Coronary artery (tissue), 2 donors: ENCODE measurements around the gene SERP2.

ENCODE experiments used
- DNase-seq: peaks from one replicate; pipeline ENCODE4 v3.0.0-alpha.2; 2017; ENCODE audit warnings: low spot score
- H3K27ac ChIP-seq, 2 donors: fragments of 200-600 bp; sonication (generic); one replicate each; pipeline ENCODE4 v1.5.1; 2016 to 2019
- H3K4me3 ChIP-seq: fragments of 200-600 bp; sonication (generic); 2 replicates; pipeline ENCODE4 v1.5.1; 2016; ENCODE audit warnings: mild to moderate bottlenecking, moderate library complexity
- TF ChIP-seq, protein P1 (sequence below): fragments of 200-600 bp; sonication (generic); IDR thresholded peaks from one replicate; pipeline ENCODE4 v1.5.1; 2019; ENCODE audit warnings: antibody characterized with exemption

The SERP2 gene

GRCh38 chr13:44429311-44429710 is 55.7 kb downstream of the SERP2 start:
- no peak for DNase-seq
- TF ChIP-seq, protein P1, sequence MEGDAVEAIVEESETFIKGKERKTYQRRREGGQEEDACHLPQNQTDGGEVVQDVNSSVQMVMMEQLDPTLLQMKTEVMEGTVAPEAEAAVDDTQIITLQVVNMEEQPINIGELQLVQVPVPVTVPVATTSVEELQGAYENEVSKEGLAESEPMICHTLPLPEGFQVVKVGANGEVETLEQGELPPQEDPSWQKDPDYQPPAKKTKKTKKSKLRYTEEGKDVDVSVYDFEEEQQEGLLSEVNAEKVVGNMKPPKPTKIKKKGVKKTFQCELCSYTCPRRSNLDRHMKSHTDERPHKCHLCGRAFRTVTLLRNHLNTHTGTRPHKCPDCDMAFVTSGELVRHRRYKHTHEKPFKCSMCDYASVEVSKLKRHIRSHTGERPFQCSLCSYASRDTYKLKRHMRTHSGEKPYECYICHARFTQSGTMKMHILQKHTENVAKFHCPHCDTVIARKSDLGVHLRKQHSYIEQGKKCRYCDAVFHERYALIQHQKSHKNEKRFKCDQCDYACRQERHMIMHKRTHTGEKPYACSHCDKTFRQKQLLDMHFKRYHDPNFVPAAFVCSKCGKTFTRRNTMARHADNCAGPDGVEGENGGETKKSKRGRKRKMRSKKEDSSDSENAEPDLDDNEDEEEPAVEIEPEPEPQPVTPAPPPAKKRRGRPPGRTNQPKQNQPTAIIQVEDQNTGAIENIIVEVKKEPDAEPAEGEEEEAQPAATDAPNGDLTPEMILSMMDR = no peak
- Histone ChIP-seq H3K27ac (peak overlapping the region in 1 of 2 donors; percentile 34), H3K4me3 (no peak overlapping the region)

DNA sequence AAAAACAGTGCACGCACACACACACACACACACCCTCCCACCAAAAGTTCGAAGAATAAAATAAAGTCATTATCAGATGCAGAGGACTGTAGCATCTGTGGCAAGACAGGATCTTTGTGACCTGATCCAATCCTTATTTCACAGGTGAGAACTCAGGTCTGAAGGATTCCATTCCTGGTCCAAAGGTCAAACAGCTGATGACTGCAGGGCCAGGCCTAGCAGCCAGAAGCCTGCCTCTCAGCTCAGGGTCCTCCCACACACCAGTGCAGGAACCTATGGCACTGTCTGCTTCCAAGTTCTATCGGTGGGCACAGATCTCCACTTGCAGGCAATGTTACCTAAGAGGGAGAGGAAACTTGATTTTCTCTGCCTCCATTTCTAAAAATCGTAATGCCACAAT is 57.5 kb downstream of the SERP2 start:
- H3K4me3 ChIP-seq = no peak overlapping the region
- H3K27ac ChIP-seq = no peak overlapping the region
- TF ChIP-seq, protein P1 = no peak
- no peak for DNase-seq

DNA sequence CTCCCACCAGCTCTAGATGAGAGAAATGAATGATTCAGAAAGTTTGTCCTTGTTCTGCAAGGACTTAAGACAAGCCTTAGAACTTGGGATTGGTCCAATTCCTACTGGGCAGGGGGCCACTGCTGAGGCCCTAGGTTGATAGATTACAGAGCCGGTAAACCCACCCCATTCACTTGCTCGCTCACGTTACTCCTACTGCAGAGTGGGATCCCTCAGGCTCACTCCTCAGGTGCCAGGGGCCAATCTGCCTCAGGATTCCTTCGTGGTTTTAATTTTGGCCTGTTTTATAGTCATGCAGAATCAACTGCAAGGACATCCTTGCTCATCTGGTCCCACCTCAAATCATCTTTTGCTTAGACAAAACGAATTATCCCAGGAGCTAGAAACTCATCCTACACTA is 59.0 kb downstream of the SERP2 start:
- TF ChIP-seq, protein P1 = no peak
- Histone ChIP-seq H3K4me3 (peak overlapping the region; percentile 87), H3K27ac (peak overlapping the region; percentile 7 to 56)
- no peak for DNase-seq

DNA sequence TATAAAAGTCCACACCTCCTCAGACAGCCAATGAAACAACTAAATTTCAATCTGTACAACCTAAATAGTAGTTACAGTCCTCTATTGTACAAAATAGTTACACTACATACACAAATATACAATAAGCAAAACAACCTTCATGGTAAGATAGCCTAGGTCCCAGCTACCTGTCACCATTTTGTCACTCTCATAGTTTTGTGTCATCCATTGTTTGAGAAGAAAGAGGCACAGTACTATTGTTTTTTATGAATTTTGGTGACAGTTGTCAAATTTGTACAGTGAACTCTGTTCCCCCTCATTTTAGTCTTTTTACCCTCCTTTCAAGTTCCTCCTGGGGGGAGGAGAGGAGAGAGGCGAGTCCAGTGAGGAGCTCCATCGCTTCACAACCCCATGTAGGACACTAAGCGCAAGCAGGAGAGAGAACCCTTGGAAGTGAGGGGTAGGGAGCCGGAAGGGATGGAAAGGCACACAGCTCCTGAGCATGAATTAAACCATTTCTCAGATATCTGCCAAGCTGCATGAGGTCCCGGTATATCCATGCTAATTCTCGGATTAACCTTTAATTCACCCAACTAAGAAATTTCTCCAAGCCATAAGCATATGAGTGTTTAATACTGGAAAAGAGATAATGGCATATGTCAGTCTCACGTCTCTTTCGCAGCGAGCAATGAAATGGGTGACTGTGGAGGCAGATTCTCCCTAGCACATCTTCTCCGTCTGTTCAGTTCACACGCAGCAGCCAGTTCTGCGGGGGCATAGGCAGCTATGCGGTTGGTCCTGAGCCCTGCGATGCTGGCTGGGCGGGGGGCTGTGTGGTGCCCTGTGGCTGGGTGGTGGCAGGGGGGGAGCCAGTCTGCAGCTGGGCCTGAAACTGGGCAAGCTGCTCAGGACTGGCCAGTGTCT is 60.5 kb downstream of the SERP2 start:
- H3K27ac ChIP-seq = peak overlapping the region; percentile 76 to 95
- no peak for DNase-seq
- TF ChIP-seq, protein P1 = no peak
- H3K4me3 ChIP-seq = peak overlapping the region; percentile 87

DNA sequence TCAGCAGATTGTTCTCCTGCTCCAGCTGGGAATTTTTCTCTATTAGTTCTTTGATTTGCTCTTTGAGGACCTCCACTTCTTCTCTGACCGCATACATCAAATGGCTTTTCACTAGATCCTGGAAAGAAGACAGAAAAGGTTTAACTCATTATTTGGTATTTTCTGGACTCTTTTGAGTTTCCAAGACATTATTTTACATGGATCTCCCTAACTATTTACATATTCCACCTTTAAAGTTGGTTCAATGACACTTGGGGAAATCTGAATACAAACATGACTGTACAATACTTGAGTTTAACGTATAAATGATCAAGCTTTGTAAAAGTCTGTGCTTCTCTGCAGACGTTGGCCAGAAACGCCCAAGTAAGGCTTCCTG is 61.1 kb downstream of the SERP2 start:
- DNase-seq = no peak
- Histone ChIP-seq H3K27ac (peak overlapping the region; percentile 76 to 95), H3K4me3 (peak overlapping the region; percentile 87)
- TF ChIP-seq, protein P1 = no peak

DNA sequence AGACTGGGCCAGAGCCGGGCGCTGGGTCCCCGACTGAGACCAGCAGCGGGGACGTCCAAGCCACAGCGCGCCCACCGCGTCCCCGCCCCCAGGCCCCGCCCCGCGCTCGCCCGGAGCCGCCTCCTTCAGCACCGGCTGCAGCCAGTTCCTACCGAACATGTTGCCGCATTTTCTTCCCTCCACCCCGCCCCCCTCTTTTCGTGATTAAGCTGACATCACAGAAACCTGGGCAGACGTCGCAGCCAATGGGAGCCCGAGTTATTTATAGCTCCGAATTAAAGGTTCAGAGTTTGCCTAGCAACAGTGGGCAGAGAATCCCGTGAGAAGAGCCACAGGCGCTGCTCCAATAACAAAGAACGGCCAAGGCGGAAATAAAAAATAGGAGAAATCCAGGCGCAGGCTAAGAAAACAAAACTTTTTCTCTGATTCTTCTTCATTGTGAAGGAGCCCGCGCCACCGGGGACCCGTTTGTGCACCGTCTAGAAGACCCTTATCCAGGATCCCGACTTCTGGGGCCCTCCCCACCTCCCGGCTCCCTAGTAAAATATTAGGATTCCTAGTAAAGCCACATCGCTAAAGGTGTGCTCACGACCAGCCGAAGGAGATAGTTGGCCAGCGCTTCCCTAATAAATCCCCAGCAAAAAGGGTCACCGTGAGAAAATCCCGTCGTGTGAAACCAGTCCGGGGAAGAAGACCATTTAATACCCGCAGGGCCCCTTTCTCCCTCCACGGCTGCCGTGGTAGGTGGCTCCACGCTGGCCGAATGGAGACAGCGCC is 61.7 kb downstream of the SERP2 start:
- peak; percentile 97 for DNase-seq
- peak overlapping the region; percentile 83 to 95 for H3K27ac ChIP-seq
- peak overlapping the region; percentile 87 for H3K4me3 ChIP-seq
- TF ChIP-seq, protein P1 = no peak
